Endodermal cell (in vitro differentiated cells): ENCODE measurements around the gene ERAS. TPM values are rescaled to one million over a fixed set of nuclear protein-coding genes. Genes with fewer than 3 reads are reported as not detected.

Experiments
- DNase-seq: peaks from one replicate; pipeline ENCODE4 v3.0.0-alpha.2; 2017
- H3K27ac ChIP-seq: 2 replicates; pipeline ENCODE4 v1.5.1; 2013; ENCODE audit warnings: mild to moderate bottlenecking, low read depth, low read length, moderate library complexity
- H3K27me3 ChIP-seq: 2 replicates; pipeline ENCODE4 v1.6.1; 2013; ENCODE audit warnings: mild to moderate bottlenecking, low read length, moderate library complexity; ENCODE audit not compliant: insufficient read depth, control insufficient read depth, poor library complexity, severe bottlenecking
- H3K36me3 ChIP-seq: 2 replicates; pipeline ENCODE4 v1.7.0; 2013; ENCODE audit warnings: mild to moderate bottlenecking, low read length, moderate library complexity; ENCODE audit not compliant: control insufficient read depth, insufficient read depth
- H3K4me1 ChIP-seq: one replicate; pipeline ENCODE4 v1.7.0; 2013; ENCODE audit warnings: low read length; ENCODE audit not compliant: control insufficient read depth, insufficient read depth
- H3K4me3 ChIP-seq: 2 replicates; pipeline ENCODE4 v1.5.1; 2013; ENCODE audit warnings: mild to moderate bottlenecking, low read length, moderate library complexity
- H3K9ac ChIP-seq: 2 replicates; pipeline ENCODE4 v1.6.1; 2013; ENCODE audit warnings: mild to moderate bottlenecking, low read length, moderate library complexity; ENCODE audit not compliant: poor library complexity, severe bottlenecking; ENCODE audit errors: extremely low read depth
- H3K9me3 ChIP-seq: 2 replicates; pipeline ENCODE4 v1.6.1; 2013; ENCODE audit warnings: mild to moderate bottlenecking, low read length, moderate library complexity; ENCODE audit not compliant: control insufficient read depth
- H3K27ac Mint-ChIP-seq: 2 replicates; pipeline ENCODE4 v1.8.0; 2020; ENCODE audit warnings: mixed read lengths
- H3K27me3 Mint-ChIP-seq: 2 replicates; pipeline ENCODE4 v1.8.0; 2021; ENCODE audit warnings: mild to moderate bottlenecking, mixed read lengths; ENCODE audit not compliant: insufficient read depth
- H3K36me3 Mint-ChIP-seq: 2 replicates; pipeline ENCODE4 v1.8.0; 2020; ENCODE audit warnings: low read depth, mixed read lengths
- H3K4me1 Mint-ChIP-seq: 2 replicates; pipeline ENCODE4 v1.8.0; 2020; ENCODE audit warnings: mixed read lengths
- H3K4me3 Mint-ChIP-seq: 2 replicates; pipeline ENCODE4 v1.8.0; 2020; ENCODE audit warnings: mild to moderate bottlenecking, moderate library complexity, mixed read lengths
- H3K9me3 Mint-ChIP-seq: 2 replicates; pipeline ENCODE4 v1.8.0; 2020; ENCODE audit warnings: mild to moderate bottlenecking, mixed read lengths
- CTCF ChIP-seq: fragments of 200-600 bp; sonication (generic); conservative IDR thresholded peaks from 2 replicates; pipeline ENCODE4 v1.5.0; 2021; ENCODE audit warnings: antibody characterized with exemption, mild to moderate bottlenecking
- WGBS, 2 experiments: methylation state at CpG; one replicate each; pipeline versions ENCODE4 v1.1.5 to v1.1.7; 2013; ENCODE audit warnings: missing lambda C conversion rate in 2 of 2, mixed read lengths in 1 of 2; ENCODE audit not compliant: insufficient coverage in 1 of 2, insufficient read length in 1 of 2; 5-methylcytosine and 5-hydroxymethylcytosine counted together
- total RNA-seq, 2 donors: library from RNA; stranded (reverse); fragmentation: NEBNext Ultra II Directional in 1 of 2; extraction: Animal tissue kit (Norgen Biotek cat#: 25700) in 1 of 2; gene quantifications; 2 replicates in 1 of 2; 3 replicates in 1 of 2; pipeline ENCODE4 v1.2.1, GENCODE V29; 2021

The ERAS gene
- total RNA-seq, 2 donors from 2014 or later, result not detected

- peaks cover 64% of the 10 kb centered on the region for H3K9me3 Mint-ChIP-seq
- H3K36me3 ChIP-seq, result no peaks in the 10 kb centered on the region
- H3K27me3 Mint-ChIP-seq, result peaks cover 6% of the 10 kb centered on the region
- H3K4me3 ChIP-seq, result no peak overlapping the region
- no peak for TF ChIP-seq CTCF
- no peaks in the 10 kb centered on the region for H3K4me1 ChIP-seq
- H3K9ac ChIP-seq, result no peak overlapping the region
- H3K27ac ChIP-seq, result no peak overlapping the region
- no peak overlapping the region for H3K27ac Mint-ChIP-seq
- 69 to 77% methylated on average over 2 to 3 of the region's 3 CpGs for WGBS, 2 experiments
- no peaks in the 10 kb centered on the region for H3K27me3 ChIP-seq
- H3K36me3 Mint-ChIP-seq, result no peaks in the 10 kb centered on the region
- no peak for DNase-seq
- peaks cover 4% of the 10 kb centered on the region for H3K4me1 Mint-ChIP-seq
- no peaks in the 10 kb centered on the region for H3K9me3 ChIP-seq
- no peak overlapping the region for H3K4me3 Mint-ChIP-seq
Observed at GRCh38 chrX:48784726-48785125, 41.6 kb upstream of the ERAS start.

- no peak overlapping the region for H3K4me3 ChIP-seq
- Mint-ChIP-seq H3K9me3 (peaks cover 64% of the 10 kb centered on the region), H3K36me3 (no peaks in the 10 kb centered on the region), H3K4me1 (peaks cover 4% of the 10 kb centered on the region), H3K4me3 (no peak overlapping the region), H3K27me3 (peaks cover 7% of the 10 kb centered on the region), H3K27ac (no peak overlapping the region)
- no peak overlapping the region for H3K9ac ChIP-seq
- no peak for TF ChIP-seq CTCF
- no peaks in the 10 kb centered on the region for H3K9me3 ChIP-seq
- H3K27me3 ChIP-seq, result no peaks in the 10 kb centered on the region
- H3K27ac ChIP-seq, result no peak overlapping the region
- DNase-seq, result no peak
- H3K36me3 ChIP-seq, result no peaks in the 10 kb centered on the region
- WGBS, 2 experiments, result no CpG with 5 or more reads among the region's 1 CpG
- H3K4me1 ChIP-seq, result no peaks in the 10 kb centered on the region
Observed at GRCh38 chrX:48785186-48785539, 41.1 kb upstream of the ERAS start.

GRCh38 chrX:48785540-48786214, 40.6 kb upstream of the ERAS start:
- peaks cover 7% of the 10 kb centered on the region for H3K27me3 Mint-ChIP-seq
- Histone ChIP-seq H3K4me1 (no peaks in the 10 kb centered on the region), H3K27me3 (no peaks in the 10 kb centered on the region), H3K9ac (no peak overlapping the region), H3K4me3 (no peak overlapping the region), H3K36me3 (no peaks in the 10 kb centered on the region), H3K27ac (no peak overlapping the region), H3K9me3 (no peaks in the 10 kb centered on the region)
- DNase-seq, result no peak
- no peak overlapping the region for H3K27ac Mint-ChIP-seq
- no peak overlapping the region for H3K4me3 Mint-ChIP-seq
- peaks cover 4% of the 10 kb centered on the region for H3K4me1 Mint-ChIP-seq
- no peaks in the 10 kb centered on the region for H3K36me3 Mint-ChIP-seq
- no peak for TF ChIP-seq CTCF
- H3K9me3 Mint-ChIP-seq, result peaks cover 67% of the 10 kb centered on the region
- 90 to 92% methylated on average over 4 to 16 of the region's 16 CpGs for WGBS, 2 experiments
